ENCODE measurements around the gene IRX2.

DNA sequence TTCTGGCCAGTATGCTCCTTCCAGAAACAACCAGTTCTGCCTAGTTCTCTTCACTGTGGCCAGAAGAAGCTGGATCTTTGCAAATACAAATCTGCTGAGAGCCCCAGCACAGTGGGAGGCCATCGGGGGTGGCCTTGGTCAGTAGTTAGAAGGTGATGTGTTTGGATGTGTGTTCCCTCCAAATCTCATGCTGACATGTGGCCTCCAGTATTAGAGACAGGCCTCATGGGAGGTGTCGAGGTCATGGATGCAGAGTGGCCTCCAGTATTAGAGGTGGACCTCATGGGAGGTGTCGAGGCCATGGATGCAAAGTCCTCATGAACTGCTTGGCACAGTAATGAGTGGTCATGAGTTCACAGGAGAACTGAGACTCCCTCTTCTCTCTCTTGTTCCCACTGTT lies 7.6 kb upstream of the IRX2 start:
- TF ChIP-seq CTCF (conservative IDR thresholded peaks at IDR 0.05; ENCODE audit: low read depth, low read length) = no peak
- no peak for TF ChIP-seq BHLHE40 (IDR thresholded peaks at IDR 0.05; ENCODE audit: low read depth, low read length)
- no peak for TF ChIP-seq POLR2A (IDR thresholded peaks at IDR 0.05; ENCODE audit: low read depth, low read length)
- TF ChIP-seq, protein P1, sequence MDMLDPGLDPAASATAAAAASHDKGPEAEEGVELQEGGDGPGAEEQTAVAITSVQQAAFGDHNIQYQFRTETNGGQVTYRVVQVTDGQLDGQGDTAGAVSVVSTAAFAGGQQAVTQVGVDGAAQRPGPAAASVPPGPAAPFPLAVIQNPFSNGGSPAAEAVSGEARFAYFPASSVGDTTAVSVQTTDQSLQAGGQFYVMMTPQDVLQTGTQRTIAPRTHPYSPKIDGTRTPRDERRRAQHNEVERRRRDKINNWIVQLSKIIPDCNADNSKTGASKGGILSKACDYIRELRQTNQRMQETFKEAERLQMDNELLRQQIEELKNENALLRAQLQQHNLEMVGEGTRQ (IDR thresholded peaks at IDR 0.05; ENCODE audit: low read depth, low read length) = no peak
- TF ChIP-seq MAFK (IDR thresholded peaks at IDR 0.05; ENCODE audit: low read depth, low read length) = no peak
- no peak for TF ChIP-seq RFX5 (IDR thresholded peaks at IDR 0.05; ENCODE audit: low read depth, low read length)
- no peak for TF ChIP-seq RAD21 (IDR thresholded peaks at IDR 0.05; ENCODE audit: low read length)
- no peak for TF ChIP-seq FOS (IDR thresholded peaks at IDR 0.05; ENCODE audit: low read depth, low read length)
- no peak for TF ChIP-seq SMC3 (IDR thresholded peaks at IDR 0.05; ENCODE audit: low read depth, low read length)
- TF ChIP-seq MAZ (IDR thresholded peaks at IDR 0.05; ENCODE audit: borderline replicate concordance, low read depth, low read length) = no peak
- no peak for TF ChIP-seq MXI1 (IDR thresholded peaks at IDR 0.05; ENCODE audit: borderline replicate concordance, low read depth, low read length)
- no peak for TF ChIP-seq RCOR1 (IDR thresholded peaks at IDR 0.05; ENCODE audit: insufficient replicate concordance, low read length)
- TF ChIP-seq NFE2L2 (IDR thresholded peaks at IDR 0.05; ENCODE audit: low read depth, low read length) = no peak
- TF ChIP-seq CEBPB (IDR thresholded peaks at IDR 0.05; ENCODE audit: low read depth, low read length) = no peak
